Parathyroid adenoma (tissue), 2 donors: ENCODE results near the gene EMX1.

Experiments
- H2AFZ ChIP-seq: fragments of 300-600 bp; sonication (generic); one replicate; pipeline ENCODE4 v1.7.0; 2017; ENCODE audit warnings: antibody characterized with exemption, mild to moderate bottlenecking
- H3K27ac ChIP-seq: fragments of 300-600 bp; sonication (generic); one replicate; pipeline ENCODE4 v1.7.0; 2017
- H3K27me3 ChIP-seq: fragments of 300-600 bp; sonication (generic); one replicate; pipeline ENCODE4 v1.7.0; 2017; ENCODE audit warnings: low read length; ENCODE audit not compliant: control insufficient read depth, insufficient read depth
- H3K36me3 ChIP-seq: fragments of 300-600 bp; sonication (generic); one replicate; pipeline ENCODE4 v1.7.0; 2017; ENCODE audit warnings: low read length; ENCODE audit not compliant: control insufficient read depth, insufficient read depth
- H3K4me1 ChIP-seq: fragments of 300-600 bp; sonication (generic); one replicate; pipeline ENCODE4 v1.7.0; 2017; ENCODE audit warnings: control low read depth
- H3K4me2 ChIP-seq: fragments of 300-600 bp; sonication (generic); one replicate; pipeline ENCODE4 v1.7.0; 2017; ENCODE audit warnings: low read length
- H3K4me3 ChIP-seq: fragments of 300-600 bp; sonication (generic); one replicate; pipeline ENCODE4 v1.7.0; 2017; ENCODE audit warnings: low read depth, low read length
- H3K79me2 ChIP-seq: fragments of 300-600 bp; sonication (generic); one replicate; pipeline ENCODE4 v1.7.0; 2017; ENCODE audit warnings: control low read depth
- H3K9ac ChIP-seq: fragments of 300-600 bp; sonication (generic); one replicate; pipeline ENCODE4 v1.7.0; 2017; ENCODE audit warnings: mild to moderate bottlenecking
- H3K9me3 ChIP-seq: fragments of 300-600 bp; sonication (generic); one replicate; pipeline ENCODE4 v1.7.0; 2017; ENCODE audit warnings: low read length; ENCODE audit not compliant: control insufficient read depth
- TF ChIP-seq, protein P1 (sequence below): fragments of 300-600 bp; sonication (generic); IDR thresholded peaks from one replicate; pipeline ENCODE4 v1.7.0; 2017; ENCODE audit warnings: antibody characterized with exemption, mild to moderate bottlenecking
- donor health status: primary hyperparathyroidism.

Gene EMX1

DNA sequence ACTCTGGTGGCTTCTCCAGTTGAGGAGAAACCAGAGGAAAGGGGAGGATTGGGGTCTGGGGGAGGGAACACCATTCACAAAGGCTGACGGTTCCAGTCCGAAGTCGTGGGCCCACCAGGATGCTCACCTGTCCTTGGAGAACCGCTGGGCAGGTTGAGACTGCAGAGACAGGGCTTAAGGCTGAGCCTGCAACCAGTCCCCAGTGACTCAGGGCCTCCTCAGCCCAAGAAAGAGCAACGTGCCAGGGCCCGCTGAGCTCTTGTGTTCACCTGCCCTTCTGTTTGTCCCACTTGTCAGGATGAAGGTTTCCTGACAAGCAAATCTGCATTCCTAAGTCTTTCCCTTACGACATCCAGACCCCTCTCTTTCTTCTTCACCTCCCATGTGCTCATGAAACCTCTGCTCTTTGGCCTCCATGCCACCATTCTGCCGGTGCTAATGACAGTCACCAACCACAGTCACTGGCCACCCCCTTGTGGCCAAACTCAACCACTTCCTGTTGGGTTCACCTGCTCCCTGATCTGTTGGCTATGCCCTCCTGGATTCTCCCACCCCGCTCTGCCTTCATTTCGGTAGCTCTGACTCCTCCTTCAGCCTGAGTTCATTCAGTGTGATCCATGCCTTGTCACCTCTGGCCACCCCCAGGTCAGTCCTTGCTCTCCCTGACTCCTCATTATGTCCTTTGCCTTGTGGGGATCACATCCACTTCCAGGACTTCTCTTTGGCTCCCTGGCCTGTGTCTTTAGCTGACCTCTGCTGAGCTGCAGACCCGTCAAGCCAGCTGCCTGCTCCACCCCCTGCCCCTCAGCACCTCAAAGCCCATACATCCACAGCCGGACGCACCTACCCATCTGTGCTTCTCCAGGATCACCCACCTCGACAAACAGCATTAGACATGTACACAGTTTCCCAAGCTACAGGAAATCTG is 17.6 kb downstream of the EMX1 start:
- Histone ChIP-seq H3K36me3 (no peaks in the 10 kb centered on the region), H3K4me1 (no peaks in the 10 kb centered on the region), H3K9me3 (no peaks in the 10 kb centered on the region), H3K9ac (no peak overlapping the region), H3K79me2 (no peaks in the 10 kb centered on the region), H3K27ac (no peak overlapping the region), H2AFZ (no peak overlapping the region), H3K27me3 (no peaks in the 10 kb centered on the region), H3K4me3 (no peak overlapping the region), H3K4me2 (no peak overlapping the region)
- TF ChIP-seq, protein P1, sequence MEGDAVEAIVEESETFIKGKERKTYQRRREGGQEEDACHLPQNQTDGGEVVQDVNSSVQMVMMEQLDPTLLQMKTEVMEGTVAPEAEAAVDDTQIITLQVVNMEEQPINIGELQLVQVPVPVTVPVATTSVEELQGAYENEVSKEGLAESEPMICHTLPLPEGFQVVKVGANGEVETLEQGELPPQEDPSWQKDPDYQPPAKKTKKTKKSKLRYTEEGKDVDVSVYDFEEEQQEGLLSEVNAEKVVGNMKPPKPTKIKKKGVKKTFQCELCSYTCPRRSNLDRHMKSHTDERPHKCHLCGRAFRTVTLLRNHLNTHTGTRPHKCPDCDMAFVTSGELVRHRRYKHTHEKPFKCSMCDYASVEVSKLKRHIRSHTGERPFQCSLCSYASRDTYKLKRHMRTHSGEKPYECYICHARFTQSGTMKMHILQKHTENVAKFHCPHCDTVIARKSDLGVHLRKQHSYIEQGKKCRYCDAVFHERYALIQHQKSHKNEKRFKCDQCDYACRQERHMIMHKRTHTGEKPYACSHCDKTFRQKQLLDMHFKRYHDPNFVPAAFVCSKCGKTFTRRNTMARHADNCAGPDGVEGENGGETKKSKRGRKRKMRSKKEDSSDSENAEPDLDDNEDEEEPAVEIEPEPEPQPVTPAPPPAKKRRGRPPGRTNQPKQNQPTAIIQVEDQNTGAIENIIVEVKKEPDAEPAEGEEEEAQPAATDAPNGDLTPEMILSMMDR, result peak; percentile 67

DNA sequence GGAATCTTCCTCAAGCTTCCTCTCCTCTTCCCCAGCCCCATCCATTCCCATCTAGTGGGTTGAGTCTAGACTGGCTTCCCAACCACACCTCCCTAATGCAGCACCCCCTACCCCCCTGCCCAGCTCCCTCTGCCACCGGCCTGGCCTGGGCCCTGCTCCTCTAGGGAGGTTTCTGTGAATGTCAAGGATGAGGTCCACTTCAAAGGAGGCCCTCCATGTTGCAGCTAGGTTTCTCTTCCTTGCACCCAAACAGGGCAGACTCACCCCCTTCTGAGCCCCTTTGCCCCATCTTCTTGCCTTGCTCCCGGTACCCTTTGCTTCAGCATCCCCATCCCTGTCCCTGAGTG is 18.3 kb downstream of the EMX1 start:
- H3K27me3 ChIP-seq, result no peaks in the 10 kb centered on the region
- TF ChIP-seq, protein P1, result no peak

DNA sequence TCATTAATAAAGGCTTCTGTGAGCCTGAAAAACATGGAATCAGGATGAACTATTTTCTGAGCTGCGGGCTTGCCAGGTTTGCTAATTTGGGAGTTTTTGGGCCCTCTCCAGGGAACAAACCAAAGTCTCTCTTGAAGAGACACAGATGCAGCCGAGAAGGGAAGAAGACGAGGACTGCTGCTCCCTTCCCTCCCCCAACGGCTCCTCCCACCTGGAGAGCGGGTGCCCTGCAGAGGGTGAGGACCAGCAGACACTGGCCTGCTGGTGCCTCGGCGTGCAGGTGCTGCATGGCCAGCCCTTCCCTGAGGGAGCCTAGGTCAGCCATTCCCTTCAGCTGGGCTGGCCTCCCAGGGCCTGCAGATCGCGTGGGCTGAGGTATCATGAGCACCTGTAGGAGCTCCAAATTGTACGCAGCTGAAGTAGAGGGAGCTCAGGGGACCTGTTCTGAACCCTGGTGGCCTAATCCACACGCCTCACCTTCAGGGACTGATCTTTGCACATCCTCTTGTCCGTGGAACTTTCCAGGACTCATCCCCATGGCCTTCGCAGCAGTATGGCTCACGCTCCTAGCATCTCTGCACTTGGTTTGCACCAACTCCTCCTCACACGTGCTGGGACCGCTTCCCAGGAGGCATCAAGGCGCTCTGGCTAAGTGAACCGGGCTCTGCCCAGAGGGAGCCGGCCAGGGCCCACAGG is 19.5 kb downstream of the EMX1 start:
- Histone ChIP-seq H3K4me3 (no peak overlapping the region), H3K27ac (no peak overlapping the region), H3K9me3 (no peaks in the 10 kb centered on the region), H3K36me3 (no peaks in the 10 kb centered on the region), H3K9ac (no peak overlapping the region), H3K27me3 (no peaks in the 10 kb centered on the region), H2AFZ (no peak overlapping the region), H3K79me2 (no peaks in the 10 kb centered on the region), H3K4me2 (no peak overlapping the region), H3K4me1 (no peaks in the 10 kb centered on the region)
- TF ChIP-seq, protein P1, result no peak

More for the DNA sequence above, 18.3 kb downstream of the EMX1 start:
- Histone ChIP-seq H3K9ac (no peak overlapping the region), H3K79me2 (no peaks in the 10 kb centered on the region), H3K4me3 (no peak overlapping the region), H3K36me3 (no peaks in the 10 kb centered on the region), H3K4me1 (no peaks in the 10 kb centered on the region), H2AFZ (no peak overlapping the region), H3K27ac (no peak overlapping the region), H3K4me2 (no peak overlapping the region), H3K9me3 (no peaks in the 10 kb centered on the region)

DNA sequence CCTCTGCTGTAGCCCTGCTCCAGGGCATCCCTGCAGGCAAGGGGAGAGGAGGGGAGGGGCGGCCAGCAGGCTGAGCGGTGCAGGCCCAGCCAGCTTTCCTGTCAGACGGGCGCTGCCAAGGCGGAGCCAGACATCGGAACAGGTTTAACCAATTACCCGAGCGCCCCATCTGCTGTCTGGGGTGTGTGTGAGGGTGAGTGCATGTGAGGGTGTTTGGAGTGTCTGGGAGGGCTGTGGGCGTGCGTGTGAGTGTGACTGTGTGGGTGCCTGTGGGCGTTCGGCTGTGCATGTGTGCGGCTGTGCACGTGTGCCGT is 20.0 kb downstream of the EMX1 start:
- no peaks in the 10 kb centered on the region for H3K4me1 ChIP-seq
- no peak overlapping the region for H3K27ac ChIP-seq
- no peaks in the 10 kb centered on the region for H3K9me3 ChIP-seq
- H3K9ac ChIP-seq, result no peak overlapping the region
- TF ChIP-seq, protein P1, result no peak
- no peaks in the 10 kb centered on the region for H3K27me3 ChIP-seq
- H3K36me3 ChIP-seq, result no peaks in the 10 kb centered on the region
- no peak overlapping the region for H3K4me3 ChIP-seq
- no peaks in the 10 kb centered on the region for H3K79me2 ChIP-seq
- no peak overlapping the region for H2AFZ ChIP-seq
- H3K4me2 ChIP-seq, result no peak overlapping the region
